ENCODE measurements around the gene RAI1. TPM values are rescaled to one million over a fixed set of nuclear protein-coding genes. Genes with fewer than 3 reads are reported as not detected.
"Not testable (repeated sequence)": the region's sequence is repeated elsewhere in the genome, so short reads cannot be mapped to it uniquely, and the experiment has no call there.

RAI1 gene
- total RNA-seq, 1 donor from 2014 or later, result 30.1 TPM

DNA sequence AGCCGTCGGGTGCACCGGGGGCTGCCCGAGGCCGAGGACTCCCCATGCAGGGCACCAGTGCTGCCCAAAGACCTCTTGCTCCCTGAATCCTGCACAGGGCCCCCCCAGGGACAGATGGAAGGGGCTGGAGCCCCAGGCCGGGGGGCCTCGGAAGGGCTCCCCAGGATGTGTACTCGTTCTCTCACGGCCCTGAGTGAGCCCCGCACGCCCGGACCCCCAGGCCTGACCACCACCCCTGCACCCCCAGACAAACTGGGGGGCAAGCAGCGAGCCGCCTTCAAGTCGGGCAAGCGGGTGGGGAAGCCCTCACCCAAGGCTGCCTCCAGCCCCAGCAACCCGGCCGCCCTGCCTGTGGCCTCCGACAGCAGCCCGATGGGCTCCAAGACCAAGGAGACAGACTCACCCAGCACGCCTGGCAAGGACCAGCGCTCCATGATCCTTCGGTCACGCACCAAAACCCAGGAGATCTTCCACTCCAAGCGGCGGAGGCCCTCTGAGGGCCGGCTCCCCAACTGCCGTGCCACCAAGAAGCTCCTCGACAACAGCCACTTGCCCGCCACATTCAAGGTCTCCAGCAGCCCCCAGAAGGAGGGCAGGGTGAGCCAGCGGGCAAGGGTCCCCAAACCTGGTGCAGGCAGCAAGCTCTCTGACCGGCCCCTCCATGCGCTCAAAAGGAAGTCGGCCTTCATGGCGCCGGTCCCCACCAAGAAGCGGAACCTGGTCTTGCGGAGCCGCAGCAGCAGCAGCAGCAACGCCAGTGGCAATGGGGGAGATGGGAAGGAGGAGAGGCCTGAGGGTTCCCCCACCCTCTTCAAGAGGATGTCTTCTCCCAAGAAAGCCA, 114.9 kb downstream of the RAI1 start:
- DNase-seq, result peak; percentile 18
- intact Hi-C loops (cut with micrococcal nuclease), result no loop called here
- ATAC-seq, result no peak

DNA sequence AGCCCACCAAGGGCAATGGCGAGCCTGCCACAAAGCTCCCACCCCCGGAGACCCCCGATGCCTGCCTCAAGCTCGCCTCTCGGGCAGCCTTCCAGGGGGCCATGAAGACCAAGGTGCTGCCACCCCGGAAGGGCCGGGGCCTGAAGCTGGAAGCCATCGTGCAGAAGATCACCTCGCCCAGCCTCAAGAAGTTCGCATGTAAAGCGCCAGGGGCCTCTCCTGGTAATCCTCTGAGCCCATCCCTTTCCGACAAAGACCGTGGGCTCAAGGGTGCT, 115.5 kb downstream of the RAI1 start:
- DNase-seq (no peak), ATAC-seq (no peak)
- intact Hi-C loops (cut with micrococcal nuclease), result no loop called here

DNA sequence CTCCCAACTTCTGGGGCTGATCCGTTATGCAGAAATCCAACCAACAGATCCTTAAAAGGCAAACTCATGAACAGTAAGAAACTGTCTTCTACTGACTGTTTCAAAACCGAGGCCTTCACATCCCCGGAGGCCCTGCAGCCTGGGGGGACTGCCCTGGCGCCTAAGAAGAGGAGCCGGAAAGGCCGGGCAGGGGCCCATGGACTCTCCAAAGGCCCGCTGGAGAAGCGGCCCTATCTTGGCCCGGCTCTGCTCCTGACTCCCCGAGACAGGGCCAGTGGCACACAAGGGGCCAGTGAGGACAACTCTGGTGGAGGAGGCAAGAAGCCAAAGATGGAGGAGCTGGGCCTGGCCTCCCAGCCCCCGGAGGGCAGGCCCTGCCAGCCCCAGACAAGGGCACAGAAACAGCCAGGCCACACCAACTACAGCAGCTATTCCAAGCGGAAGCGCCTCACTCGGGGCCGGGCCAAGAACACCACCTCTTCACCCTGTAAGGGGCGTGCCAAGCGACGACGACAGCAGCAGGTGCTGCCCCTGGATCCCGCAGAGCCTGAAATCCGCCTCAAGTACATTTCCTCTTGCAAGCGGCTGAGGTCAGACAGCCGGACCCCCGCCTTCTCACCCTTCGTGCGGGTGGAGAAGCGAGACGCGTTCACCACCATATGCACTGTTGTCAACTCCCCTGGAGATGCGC, 116.0 kb downstream of the RAI1 start:
- ATAC-seq (peak; percentile 11), DNase-seq (no peak)
- intact Hi-C loops (cut with micrococcal nuclease), result no loop called here

DNA sequence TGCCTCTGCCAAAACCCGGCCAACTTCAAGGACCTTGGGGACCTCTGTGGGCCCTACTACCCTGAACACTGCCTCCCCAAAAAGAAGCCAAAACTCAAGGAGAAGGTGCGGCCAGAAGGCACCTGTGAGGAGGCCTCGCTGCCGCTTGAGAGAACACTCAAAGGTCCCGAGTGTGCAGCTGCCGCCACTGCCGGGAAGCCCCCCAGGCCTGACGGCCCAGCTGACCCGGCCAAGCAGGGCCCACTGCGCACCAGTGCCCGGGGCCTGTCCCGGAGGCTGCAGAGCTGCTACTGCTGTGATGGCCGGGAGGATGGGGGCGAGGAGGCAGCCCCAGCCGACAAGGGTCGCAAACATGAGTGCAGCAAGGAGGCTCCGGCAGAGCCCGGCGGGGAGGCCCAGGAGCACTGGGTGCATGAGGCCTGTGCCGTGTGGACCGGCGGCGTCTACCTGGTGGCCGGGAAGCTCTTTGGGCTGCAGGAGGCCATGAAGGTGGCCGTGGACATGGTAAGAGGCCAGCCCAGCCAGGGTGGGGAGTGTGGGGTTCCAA, 116.8 kb downstream of the RAI1 start:
- no peak for ATAC-seq
- DNase-seq, result no peak
- intact Hi-C loops (cut with micrococcal nuclease), result no loop called here

DNA sequence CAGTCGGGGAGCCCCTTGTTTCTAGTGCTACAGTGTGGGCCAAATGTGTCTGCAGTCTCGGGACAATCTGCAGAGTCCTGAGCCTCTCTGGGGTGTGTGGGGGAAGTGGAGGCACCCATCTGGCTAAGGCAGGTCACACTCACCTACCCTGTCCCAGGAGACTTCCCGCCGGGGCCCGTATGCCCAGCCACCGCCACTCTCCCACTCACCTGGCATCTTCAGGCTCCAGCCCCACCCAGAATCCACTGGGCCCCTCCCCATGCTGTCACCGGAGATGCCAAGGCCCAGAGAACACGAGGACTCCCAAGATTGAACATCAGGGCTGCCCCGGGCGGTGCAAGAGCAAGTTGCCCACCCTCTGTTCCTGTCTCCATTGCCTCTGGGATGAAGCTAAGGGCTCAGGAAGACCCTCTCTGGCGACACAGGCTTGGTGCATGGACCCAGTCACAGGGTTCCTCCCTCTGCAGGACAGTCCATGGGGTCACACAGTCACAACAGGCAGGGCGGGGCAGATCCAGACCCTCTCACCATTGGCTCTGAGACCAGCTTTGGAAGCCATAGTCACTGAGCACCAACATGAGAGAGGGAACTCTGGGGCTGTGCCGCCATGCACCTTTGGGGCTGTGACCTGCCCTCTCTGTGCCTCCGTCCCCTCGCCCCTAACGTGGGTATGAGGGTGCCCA, 117.5 kb downstream of the RAI1 start:
- intact Hi-C loops (cut with micrococcal nuclease), result no loop called here
- no peak for ATAC-seq

DNA sequence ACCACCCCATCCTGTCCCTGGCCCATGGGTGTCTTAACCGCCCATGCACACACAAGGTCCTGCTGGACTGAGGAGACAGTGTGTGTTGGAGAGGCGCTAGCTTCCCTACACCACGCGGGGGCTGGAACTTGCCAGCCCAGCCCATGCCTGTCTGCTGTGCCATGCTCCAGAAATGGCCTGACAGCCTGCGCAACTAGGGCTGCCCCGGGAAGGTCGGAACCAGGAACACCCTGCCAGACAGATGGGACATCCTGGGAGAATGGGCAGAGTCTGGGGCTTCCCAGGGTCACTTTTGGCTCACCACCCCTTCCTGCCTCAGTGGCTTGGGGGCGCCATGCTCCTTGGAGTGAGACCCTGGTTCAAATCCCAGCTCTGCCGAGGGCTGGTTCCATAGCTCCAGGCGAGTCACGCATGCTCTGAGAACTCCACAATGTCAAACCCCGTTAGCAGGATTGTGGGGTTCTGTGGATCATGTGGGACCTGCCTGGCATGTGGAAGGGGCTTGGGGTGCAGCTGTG, 119.3 kb downstream of the RAI1 start:
- DNase-seq (no peak), ATAC-seq (no peak)
- intact Hi-C loops (cut with micrococcal nuclease), result no loop called here

More for the DNA sequence above, 117.5 kb downstream of the RAI1 start:
- no peak for DNase-seq

DNA sequence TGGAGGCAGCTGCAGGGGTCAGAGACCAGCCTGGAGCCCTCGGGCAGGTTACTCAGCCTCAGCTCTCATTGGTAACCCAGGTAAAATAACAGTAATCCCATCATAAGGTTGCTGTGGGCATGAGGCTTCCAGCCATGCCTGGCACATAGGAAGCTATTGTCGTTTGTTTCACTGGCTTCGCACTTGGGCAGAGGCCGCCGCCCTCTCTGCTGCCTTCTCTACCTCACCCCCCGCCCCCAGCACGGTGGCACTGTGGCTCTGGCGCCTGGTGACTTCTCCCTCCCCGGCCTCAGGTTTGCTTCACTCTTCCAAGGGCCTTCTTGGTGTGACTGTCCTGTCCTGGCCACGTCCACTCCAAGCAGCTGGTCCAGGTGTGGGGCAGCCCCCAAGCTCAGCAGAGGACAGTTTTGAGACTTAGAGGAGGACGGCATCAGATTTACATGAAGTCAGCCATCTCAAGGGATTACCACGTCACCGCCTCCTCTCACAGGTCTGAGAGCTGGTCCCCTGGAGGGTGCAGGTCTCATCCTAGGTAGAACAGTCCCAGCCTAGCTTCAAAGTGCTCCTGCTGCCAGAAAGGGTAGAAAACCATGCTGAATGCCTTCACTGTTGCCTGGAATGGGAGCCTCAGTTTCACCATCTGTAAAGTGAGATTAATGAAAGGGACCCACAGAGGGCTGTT, 120.7 kb downstream of the RAI1 start:
- ATAC-seq, result no peak
- intact Hi-C loops (cut with micrococcal nuclease), result no loop called here
- DNase-seq, result no peak

DNA sequence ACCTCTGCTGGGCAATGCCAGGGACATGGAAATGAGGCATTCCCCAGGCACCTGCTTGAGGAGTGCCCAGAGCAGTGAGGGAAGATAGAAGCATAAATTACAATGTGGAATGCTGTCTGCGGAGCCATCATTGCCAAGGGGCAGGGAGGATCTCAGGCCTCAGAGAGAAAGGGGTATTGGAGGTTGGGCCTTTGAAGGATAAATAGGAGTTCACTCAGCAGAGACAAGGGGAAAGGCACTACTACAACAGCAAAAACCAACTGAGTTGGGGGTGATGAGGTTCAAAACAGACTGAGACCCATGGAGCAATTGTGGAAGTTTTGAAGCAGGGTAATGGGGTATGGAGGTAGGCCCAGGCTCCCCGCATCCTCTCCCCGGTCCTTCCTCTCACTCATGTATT, 122.7 kb downstream of the RAI1 start:
- DNase-seq (no peak), ATAC-seq (no peak)
- intact Hi-C loops (cut with micrococcal nuclease), result no loop called here

DNA sequence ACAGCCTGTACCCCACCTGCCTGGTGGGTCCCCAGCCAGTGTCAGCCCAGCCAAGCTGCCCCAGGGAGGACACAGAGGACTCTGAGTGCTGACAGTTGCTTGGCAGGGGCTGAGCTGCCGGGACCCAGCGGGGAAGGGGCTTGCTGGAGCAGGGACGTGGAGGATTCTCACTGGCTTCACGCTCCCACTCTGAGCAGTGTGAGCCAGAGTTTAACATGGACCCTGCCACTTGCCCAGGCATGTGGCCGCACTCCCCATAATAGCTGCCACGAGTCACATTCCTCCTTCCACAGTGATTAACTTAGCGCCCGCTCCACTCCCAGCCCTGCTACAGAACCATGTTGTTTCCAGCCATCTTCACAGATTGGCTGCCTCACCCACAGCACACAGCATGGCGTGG, 124.3 kb downstream of the RAI1 start:
- peak; percentile 68 for ATAC-seq
- no peak for DNase-seq
- intact Hi-C loops (cut with micrococcal nuclease), result no loop called here

DNA sequence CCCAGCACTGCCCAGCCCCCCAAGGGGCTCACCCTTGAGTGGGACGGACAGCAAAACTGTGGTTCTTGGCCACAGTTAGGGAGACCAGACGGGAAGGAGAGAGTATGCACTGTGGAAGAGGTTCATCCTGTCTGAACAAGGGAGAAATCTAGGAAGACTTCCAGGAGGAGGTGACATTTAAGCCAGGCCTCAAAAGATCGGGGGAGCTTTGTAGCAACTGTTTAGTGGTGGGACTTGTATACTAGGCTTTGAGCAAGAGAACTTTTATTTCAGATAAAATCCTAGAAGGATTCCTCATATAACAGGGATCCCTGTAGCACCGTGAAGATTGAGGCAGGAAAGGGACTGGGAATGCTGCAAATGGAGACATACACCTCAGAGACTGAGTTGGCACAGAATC, 124.8 kb downstream of the RAI1 start:
- ATAC-seq (no peak), DNase-seq (no peak)
- intact Hi-C loops (cut with micrococcal nuclease), result no loop called here

DNA sequence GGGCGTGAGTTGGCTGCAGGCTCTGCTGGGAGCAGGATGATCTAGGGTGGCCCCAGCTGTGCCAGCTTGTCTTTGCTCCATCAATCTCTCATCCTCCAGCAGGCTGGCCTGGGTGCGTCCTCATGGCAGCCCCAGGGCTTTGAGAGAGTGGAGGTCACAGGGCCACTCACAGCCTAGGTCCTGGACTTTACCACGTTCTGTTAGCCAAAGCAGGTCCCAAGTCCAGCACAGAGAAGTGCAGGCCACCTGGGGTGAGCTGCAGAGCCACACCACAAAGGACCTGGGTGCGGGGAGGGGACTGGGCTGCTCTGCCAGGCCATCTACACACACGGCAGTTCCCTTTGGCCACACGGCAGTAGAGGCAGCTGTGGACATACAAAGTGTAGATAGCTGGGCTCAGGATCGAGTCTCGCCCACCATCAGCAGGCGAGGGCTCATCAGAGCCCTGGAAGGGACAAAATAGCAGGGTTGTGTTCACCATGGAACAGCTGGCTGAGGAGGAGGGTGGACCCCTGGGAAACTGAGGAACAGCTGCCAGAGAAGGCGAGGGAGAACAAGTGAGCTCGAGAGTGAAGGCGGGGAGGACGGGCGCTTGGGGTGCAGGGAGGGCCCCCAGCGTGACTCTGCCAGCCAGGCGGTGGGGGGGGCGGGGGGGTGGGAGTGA, 125.5 kb downstream of the RAI1 start:
- intact Hi-C loops (cut with micrococcal nuclease), result no loop called here
- no peak for ATAC-seq
- no peak for DNase-seq

DNA sequence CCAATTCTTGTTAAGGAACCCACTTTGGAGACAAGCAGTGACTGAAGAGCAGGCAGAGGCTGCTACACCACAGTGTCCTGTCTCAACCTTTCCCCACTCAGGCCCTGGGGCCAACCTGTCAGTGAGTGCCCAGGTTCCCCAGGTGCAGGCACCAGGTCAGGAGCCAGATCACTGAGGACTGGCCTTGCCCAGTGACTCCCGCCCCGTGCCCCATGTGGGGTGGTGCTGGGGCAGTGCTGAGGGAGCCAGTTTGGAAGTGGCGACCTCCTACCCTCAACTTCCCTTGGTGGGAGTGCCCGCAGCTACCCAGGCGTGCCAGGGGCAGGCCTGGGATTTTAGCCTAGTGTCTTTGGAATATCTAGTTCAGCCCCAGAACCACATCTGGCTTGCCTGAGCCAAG, 126.2 kb downstream of the RAI1 start:
- DNase-seq (no peak), ATAC-seq (no peak)
- intact Hi-C loops (cut with micrococcal nuclease), result no loop called here

DNA sequence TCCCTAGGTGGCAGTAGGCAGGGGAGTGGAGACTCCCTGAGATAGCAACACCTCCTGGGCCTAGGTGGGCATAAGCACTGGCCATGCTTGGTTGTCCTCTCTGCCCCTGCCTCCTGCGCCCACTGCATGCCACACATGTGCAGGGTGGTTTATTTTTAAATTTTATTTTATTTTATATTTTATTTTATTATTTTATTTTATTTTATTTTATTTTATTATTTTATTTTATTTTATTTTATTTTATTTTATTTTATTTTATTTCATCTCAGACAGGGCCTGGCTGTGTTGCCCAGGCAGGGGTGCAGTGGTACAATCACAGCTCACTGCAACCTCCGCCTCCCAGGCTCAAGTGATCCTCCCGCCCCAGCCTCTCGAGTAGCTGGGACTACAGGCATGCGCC, 126.9 kb downstream of the RAI1 start:
- DNase-seq; intact Hi-C loops (cut with micrococcal nuclease); ATAC-seq: not testable (repeated sequence)

DNA sequence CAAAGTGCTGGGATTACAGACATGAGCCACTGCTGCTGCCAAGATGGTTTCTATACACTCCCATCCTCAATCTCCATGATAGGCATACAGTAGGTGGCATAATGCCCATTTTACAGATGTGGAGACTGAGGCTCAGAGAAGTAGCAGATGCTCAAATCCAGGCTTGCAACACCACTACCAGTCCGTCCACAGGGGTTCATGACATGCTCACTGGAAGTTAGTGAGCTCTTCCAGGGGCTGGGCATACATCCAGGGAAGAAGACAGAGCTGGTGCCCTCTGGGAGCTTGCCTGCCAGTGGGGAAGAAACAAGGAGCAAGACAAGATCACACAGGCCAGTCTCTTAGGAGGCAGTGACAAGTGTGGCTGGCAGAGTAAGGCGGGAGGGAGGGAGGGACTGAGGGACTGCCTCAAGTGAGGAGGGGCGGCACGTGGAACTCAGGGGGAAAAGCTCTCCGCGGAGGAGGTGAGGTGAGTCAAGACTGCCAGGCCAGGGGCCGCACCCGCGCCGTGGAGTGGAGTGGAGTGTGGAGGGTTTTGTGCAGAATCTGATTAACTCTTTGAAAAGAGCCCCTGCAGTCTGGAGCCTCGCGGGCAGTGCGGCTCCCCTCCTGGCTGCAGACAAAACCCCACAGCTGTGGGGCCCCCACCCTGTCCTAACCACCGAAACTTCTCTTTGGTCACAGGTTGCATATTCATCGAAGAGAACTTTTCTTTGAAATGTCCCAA, 127.6 kb downstream of the RAI1 start:
- intact Hi-C loops (cut with micrococcal nuclease), result no loop called here
- DNase-seq (no peak), ATAC-seq (no peak)

DNA sequence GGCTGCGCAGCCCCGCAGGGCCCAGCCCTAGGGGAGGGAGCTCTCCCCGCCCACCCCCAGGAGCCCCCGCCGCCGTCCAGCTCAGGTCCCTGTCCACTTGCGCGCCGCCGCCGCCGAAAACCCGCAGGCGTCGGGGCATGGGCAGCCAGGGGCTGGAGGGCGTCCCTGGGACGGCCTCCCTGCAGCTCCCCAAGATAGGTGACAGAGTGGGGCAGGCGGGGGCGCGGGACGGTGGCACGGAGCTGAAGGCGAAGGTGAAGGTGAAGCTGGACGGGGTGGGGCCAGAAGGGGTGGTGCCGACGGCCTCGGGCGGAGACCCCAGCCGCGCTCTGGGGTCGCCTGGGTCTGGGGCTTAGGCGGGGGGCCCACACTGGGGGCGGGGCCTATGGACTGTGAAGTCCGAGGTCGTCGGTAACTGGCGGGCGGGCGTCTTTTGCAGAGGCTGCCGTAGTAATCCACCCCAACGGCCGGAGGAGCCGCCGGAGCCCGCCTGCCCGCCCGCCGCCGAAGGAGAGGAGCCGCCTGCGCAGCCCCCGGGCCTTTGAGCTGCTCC, 128.3 kb downstream of the RAI1 start:
- DNase-seq, result no peak
- no peak for ATAC-seq
- intact Hi-C loops (cut with micrococcal nuclease), result loop anchor here (5.0 kb wide), 1 partner anchor 53 kb away; no protein-coding TSS in a partner anchor

DNA sequence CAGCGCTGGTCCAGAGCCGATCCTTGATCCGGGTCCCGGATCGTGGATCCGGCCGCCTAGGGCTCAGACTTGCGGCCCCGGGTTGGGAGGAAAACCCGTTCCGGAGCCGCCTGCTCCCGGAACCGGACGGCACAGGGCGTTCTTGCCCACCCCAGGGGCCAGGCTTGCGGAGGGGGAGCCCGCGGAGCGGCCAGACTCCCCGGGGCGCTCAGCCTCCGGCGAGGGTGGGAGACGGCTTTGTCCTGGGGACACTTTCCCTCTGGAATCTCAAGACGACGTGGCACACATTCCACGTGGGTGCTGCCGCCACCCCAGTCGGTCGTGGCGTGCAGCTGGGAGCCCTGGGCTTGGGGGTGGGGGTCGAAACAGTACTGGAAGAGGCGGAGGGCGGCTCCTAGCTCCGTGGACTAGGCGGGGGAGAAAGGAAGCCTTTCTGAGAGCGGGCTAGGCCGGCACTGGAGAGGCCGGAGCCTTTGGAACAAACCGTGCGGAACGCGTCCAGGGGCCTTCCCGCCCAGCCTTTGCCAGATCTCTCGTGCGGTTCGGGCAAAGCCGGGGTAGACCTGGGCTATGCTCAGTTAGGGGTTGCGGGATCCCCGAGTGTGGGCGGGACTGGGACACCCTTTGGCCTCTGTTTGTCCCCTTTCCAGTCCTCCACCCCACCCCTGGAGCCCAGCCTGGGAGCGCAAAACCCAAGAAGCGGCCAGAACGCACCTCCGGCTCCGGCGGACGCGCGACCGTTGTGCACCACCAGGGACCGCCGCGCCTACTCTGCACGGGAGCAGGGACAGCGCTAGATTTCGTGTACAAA, 129.0 kb downstream of the RAI1 start:
- intact Hi-C loops (cut with micrococcal nuclease), result loop anchor here (5.0 kb wide), 1 partner anchor 52 kb away; no protein-coding TSS in a partner anchor
- ATAC-seq (peak; percentile 35), DNase-seq (peak; percentile 78)

DNA sequence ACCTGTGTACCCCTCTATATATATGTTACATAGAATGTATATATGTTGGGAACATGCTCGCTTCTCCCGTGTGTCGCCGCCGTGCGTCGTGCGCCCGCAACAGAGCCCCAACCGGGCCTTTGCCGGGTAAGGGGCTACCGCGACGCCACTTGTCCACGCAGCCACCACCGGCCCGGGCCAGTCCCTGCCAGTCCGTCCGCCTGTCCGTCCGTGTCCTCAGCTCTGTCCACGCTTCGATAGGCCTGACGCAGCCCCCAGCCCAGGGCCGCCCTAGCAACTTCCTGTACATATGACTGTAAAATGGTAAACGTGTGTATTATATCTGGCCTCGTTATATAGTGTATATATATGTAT, 129.6 kb downstream of the RAI1 start:
- DNase-seq, result no peak
- intact Hi-C loops (cut with micrococcal nuclease), result loop anchor here (5.0 kb wide), 1 partner anchor 51 kb away; no protein-coding TSS in a partner anchor
- ATAC-seq, result no peak
